ENCODE measurements around the gene RAB17.
"Not testable (repeated sequence)": the region's sequence is repeated elsewhere in the genome, so short reads cannot be mapped to it uniquely, and the experiment has no call there.

Gene RAB17

GRCh38 chr2:237597196-237598145 lies 6.9 kb upstream of the RAB17 start:
- no peak for FAIRE-seq
- no peak for DNase-seq (ENCODE audit: insufficient read length, low spot score)
- no peak for TF ChIP-seq CTCF (IDR thresholded peaks at IDR 0.05; ENCODE audit: insufficient read depth, missing control alignments)

- no peak for DNase-seq (ENCODE audit: insufficient read length, low spot score)
- no peak for TF ChIP-seq CTCF (IDR thresholded peaks at IDR 0.05; ENCODE audit: insufficient read depth, missing control alignments)
- FAIRE-seq = no peak
Measured at GRCh38 chr2:237596520-237597195, 6.1 kb upstream of the RAB17 start.

- DNase-seq (ENCODE audit: insufficient read length, low spot score); FAIRE-seq: not testable (repeated sequence)
Measured at GRCh38 chr2:237595829-237596519, 5.4 kb upstream of the RAB17 start.

GRCh38 chr2:237594514-237594871 lies 4.0 kb upstream of the RAB17 start:
- FAIRE-seq (no peak), DNase-seq (ENCODE audit: insufficient read length, low spot score) (no peak)
- TF ChIP-seq CTCF (IDR thresholded peaks at IDR 0.05; ENCODE audit: insufficient read depth, missing control alignments) = no peak

GRCh38 chr2:237593596-237594320 lies 3.2 kb upstream of the RAB17 start:
- TF ChIP-seq CTCF (IDR thresholded peaks at IDR 0.05; ENCODE audit: insufficient read depth, missing control alignments) = no peak
- DNase-seq (ENCODE audit: insufficient read length, low spot score) (no peak), FAIRE-seq (no peak)

GRCh38 chr2:237593036-237593435 lies 2.5 kb upstream of the RAB17 start:
- no peak for FAIRE-seq
- no peak for DNase-seq (ENCODE audit: insufficient read length, low spot score)
- no peak for TF ChIP-seq CTCF (IDR thresholded peaks at IDR 0.05; ENCODE audit: insufficient read depth, missing control alignments)

GRCh38 chr2:237592425-237592980 lies 2.0 kb upstream of the RAB17 start:
- no peak for DNase-seq (ENCODE audit: insufficient read length, low spot score)
- TF ChIP-seq CTCF (IDR thresholded peaks at IDR 0.05; ENCODE audit: insufficient read depth, missing control alignments) = no peak
- no peak for FAIRE-seq

All from D721Med (cell line).